Stimulated activated CD8-positive, alpha-beta memory T cell treated with anti-CD3 and anti-CD28 coated beads, Interleukin-15, amount 100 ng/mL, for 4 hours (primary cell): ENCODE results near the gene NR3C1.

Experiments
- DNase-seq, 2 donors: peaks; one replicate each; pipeline ENCODE4 v3.0.0-alpha.2; 2020; ENCODE audit warnings: low read depth in 2 of 2

NR3C1 gene

DNA sequence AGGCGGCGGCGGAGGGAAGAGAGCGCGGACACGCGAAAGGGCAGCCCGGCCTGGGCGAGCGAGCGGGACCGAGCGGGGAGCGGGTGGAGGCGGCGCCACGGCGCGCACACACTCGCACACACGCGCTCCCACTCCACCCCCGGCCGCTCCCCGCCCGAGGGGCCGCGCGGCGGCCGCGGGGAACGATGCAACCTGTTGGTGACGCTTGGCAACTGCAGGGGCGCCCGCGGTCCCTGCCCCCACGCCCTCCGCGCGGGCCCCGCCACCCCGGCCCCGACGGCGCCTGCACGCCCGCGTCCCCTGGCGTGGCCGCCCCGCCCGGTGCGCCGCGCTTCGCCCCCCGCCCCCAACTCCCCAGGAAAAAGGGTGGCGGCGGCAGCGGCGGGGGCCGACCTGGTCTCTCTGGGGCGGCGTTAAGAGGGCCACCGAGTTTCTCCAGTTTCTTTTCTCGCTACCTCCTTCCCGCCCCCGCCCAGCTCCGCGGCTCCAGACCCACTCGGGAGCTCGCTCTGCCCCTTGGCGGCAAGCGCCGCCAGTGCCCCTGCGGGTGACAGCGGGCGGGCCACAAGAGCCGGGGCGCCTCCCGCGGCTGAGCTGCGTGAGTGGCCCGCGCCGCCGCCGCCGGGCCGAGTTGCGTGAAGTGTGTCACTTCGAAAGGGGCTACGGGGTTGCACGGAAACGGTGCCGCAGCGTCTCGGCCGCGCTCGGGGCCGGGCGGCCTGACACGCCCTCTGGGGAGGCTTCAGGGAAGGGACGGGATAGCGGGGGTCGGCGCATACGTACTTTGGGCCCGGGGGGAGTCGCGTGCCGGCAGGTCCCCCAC is at the start of gene NR3C1:
Gene NR3C1, minus strand, starts transcription at position 94 of the 823 bp plus-strand sequence. CDS start 2,847 bp downstream, outside the sequence.
- DNase-seq: peak; percentile 74 to 83

DNA sequence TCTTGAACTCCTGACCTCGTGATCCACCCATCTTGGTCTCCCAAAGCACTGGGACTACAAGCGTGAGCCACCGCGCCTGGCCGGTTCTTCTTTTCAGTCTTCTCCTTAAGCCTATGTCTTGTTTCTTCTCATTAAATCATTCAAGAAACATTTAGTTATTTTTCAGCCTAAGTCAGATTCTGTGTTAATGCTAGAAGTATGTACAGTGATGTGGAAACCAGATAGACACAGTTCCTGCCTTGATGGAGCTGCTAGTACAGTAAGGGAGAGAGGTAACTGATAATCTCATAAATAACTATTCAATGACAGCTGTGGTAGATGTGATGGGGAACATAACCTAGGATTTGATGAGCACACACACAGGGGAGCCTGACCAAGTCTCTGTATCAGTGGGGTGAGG is 46.3 kb upstream of the NR3C1 start:
- no peak for DNase-seq

DNA sequence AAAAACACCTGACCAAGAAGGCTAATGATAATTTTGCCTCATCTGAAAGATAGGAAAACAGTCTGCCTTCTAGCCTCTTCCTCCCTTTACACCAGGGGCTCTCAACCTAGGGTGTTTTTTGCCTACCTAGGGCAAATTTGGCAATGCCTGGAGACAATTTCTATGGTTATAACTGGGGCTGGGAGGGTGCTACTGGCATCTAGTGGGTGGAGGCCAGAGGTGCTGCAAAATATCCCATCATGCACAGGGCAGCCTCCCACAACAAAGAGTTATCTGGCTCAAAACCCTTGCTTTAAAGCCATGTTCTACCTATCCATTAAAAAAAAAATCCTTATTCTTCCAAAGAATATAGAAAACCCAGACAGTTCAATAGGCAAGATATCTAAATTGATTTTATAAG is 45.0 kb upstream of the NR3C1 start:
- no peak for DNase-seq

DNA sequence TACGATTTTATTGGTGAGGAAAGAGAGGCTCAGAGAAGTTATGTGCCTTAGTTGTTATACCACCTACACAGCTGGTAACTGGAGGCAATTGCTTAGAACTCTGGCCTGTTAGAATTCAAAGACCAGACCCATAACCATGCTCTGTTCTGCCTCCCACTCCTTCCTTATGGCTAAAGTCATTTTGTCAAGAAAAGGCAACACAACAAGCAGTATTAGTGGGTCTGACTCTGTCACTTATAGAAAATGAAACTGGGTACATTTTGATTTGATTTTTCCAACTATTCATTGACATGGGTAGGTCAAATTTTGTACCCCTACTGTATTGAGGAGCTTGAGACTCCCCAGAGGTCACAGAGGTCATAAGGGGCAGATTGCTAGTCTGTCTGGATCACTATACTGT is 44.5 kb upstream of the NR3C1 start:
- DNase-seq: no peak

DNA sequence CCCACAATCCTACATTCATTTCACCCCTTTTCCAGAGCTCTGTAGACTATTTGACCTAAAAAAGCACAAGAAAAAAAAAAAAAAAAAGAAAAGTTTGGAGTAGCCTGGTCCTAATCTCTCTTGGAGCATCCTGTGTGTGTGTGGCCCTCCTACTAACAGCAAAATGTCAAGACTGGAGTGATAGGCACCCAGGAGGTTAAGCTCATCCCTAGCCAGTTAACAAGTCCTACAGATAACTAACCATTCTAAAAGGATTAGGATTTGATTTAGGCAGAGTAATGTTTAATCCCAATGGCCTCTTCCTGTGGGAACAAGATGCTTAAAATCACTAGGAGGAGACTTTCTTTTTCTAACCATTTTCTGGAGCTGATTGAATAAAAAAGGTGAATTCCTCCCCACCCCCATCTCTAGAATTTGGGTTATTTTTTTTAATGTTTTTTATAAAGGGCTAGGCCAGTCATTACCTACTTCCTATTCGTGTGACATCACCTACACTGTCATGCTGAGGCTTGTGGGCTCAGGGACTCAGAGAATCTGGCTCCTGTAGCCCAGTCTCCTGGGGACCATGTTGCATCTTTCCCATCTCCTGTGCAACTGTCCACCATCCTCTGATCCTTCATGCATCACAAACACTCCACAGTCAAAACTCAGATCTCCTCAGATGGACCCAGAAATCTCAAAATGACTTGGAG is 43.2 kb upstream of the NR3C1 start:
- no peak for DNase-seq

DNA sequence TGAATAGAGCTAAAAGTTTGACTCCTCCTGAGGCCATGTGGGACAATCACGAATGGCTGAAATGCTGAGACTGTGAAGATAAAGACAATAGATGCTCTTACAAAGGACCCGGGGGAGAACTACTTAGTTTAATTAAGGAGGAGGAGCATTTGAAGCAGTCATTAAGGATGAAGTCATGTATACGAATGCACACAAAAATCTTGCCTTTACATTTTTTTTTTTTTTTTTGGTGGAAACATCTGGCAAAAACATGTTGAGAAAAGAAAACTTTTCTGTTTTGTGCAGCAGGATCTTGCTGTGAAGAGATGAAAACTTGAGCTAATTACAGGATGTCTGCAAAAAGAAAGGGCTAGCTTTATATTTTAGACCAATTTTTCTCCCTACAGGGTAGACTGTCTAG is 42.3 kb upstream of the NR3C1 start:
- DNase-seq: no peak

DNA sequence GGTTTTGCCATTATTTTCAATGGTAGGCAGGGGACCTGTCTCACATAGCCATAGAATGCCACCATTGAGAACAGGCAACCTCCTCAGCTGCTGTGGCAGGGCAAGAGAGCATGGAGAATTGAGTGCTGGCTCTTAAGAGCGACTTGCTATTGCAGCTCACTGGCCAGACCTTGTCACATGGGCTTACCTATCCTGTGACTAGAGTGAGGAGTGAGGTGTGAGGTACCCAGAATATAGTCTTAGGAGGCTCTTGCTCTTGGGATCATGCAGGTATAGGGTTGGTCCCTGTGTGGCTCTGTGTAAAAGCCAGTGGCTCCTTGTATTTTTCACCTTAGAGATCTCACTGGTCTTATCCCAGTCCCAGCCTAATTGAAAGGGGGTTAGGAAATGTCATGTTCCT is 39.8 kb upstream of the NR3C1 start:
- no peak for DNase-seq

DNA sequence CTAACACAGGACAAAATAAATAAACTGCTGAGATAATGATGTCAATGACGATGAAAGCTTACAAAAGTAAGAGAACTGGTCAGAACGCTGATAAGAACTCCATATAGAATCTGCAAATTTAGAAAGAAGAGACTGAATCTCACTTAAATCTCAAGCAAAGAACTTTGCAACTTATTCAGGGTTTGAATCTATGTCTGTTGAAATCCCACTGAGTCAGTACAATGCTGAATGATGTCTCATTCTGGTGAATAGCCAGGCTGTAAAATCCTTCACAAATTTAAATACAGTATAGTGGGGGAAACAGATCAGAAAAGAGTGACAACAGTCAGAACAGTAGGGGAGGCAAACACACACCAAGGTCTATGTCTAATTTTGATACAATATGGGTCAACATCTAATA is 38.9 kb upstream of the NR3C1 start:
- DNase-seq: no peak

DNA sequence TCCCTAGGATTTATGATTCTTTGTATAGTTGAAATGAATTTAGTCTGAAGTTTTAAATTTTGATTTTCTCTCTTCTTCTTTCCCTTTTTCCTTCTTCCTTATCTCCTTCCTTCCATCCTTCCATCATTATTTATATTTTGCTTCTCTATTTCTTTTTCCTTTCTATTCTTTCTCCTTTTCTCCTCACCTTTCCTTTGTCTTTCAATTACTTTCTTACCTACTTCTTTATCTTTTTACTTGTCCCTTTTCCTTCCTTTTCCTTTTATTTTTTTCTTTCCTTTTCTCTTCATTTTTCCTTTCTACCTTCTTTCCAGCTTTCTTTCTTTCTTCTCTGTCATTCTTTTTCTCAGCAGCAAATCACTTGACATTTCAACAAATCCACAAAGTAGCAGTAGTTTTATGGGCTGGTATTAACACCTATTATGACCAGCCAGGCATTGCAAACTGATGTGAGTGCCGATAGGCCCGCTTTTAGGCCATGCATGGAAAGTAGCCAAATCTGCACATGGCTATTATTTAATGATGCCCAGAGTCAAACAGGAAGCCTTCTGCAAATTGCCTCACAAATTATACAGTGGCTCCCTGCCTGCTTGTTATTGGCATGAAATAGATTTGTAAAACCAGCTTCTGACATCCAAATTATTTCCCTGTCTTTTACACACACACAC is 37.1 kb upstream of the NR3C1 start:
- no peak for DNase-seq

DNA sequence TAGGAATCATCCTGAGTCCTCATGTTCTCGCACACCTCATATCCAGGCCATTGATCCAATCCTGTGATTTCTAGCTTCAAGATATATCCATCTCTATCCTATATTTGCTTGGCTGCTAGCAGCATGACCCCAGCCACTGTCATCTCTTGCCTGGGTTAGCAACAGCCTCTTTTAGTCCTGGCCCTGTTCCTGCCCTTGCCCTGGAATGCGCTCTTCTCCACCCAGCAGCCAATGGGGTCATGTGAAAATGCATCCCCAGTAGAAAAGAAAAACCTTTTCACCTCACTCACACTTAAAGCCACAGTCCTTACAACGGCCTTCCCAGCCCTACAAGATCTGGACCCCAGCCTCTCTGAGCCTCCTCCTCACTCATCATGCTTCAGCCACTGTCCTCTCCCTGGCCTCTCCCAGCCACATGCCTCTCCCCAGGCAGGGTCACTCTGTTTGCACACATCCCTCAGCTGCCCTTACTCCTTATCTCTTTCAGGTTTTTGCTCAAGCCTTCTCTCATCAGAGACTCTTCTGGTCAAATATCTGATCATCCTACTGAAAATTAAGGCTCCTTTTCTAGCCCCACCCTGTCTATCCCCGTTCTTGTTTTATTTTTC is 34.3 kb upstream of the NR3C1 start:
- DNase-seq: no peak

DNA sequence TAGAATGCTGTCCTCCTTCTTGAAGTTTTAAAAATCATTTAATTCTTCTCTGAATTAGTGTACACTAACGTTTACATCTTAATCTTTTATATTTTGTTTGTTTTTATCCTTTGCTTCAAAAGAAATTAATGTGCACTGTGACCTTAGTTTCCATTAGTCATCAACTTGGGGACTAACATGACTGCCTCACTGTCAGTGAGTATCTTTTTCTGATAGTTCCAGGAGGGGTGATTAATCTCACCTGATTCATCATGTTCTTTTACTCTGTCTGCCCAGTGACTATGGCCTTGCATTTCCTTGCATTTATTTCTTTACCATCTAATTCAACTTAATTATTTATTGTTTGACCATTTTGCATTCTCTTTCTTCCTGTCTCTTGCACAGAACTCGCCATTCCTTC is 33.4 kb upstream of the NR3C1 start:
- no peak for DNase-seq

DNA sequence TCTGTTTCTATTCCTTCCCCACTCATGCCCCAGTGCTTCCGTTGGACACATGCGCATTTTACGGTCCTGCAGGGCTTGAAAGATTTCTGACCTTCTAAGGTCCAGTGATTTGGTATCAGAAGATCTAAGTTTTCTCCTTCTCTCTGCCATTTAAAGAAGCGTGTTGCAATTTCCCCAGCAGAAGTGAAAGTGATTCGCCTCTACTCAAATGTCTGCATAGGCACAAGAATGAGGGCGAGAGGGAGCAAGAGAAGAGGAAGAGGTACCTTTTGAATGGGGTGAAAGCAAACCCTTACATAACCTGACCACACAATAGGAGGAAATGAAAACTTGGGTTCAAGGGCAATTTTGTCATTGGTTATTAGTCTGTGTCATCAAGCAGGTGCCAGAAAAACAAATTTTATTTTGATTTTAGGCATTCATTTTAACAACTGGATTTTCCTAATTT is 31.7 kb upstream of the NR3C1 start:
- no peak for DNase-seq

DNA sequence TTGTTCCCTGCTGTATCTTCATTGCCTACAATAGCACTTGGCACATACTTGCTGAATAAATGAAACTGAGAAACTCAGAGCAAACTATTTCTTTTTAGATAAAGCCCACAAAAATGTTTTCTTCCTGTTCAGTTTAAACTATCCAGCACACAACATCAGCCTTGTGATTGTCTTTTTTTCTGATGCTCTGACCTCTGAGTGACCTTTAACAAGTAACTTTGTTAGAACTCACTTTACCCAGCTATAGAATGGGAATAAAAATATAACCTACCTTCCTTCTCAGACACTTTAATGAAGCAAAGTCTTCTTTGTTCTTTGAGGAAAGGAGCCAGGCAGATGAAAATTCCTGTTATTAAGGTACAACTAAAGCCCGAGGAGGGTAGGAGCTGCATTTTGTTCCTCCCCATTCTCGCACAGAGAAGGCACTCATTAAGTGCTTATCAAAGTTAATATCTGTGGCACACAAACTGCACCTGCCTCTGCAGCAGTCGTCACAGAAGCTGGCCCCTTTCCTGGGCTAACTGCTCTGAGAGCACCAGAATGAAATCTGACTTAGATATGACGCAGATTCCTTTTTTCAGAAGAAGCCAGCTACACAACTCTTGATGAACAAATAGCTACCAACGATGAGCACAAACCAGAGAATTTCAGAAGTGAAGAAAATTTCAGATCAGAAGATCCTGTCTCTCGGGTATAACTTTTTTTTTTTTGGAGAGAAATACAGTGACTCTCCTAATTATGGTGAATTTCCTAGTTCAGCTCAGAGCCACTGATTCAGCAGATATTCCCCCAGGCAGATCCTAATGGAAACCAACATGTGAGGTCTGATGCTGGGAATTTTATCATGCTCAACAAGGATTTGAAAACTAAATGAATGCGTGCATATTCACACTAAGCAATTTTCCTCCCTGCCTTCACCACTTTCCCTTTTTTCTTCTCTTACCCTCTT is 31.0 kb upstream of the NR3C1 start:
- peak in 1 of 2 donors; percentile 19 for DNase-seq

DNA sequence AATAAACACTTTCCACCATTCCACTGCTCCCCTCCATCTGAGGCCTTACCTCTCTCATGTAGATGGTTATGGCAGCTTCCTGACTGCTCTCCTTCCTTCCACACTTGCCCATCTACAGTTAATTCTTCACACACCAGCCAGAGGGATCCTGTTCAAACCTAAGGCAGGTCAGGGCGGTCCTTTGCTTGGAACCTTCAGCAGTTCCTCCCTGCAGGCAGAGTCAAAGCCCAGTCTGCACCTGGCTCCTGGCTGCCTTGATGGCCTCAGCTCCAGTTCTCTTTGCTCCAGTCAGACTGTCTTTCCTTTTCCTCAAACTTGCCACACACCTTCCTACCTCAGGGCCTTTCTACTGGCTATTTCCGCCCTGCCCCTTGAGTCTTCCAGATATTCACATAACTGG is 30.2 kb upstream of the NR3C1 start:
- DNase-seq: no peak

DNA sequence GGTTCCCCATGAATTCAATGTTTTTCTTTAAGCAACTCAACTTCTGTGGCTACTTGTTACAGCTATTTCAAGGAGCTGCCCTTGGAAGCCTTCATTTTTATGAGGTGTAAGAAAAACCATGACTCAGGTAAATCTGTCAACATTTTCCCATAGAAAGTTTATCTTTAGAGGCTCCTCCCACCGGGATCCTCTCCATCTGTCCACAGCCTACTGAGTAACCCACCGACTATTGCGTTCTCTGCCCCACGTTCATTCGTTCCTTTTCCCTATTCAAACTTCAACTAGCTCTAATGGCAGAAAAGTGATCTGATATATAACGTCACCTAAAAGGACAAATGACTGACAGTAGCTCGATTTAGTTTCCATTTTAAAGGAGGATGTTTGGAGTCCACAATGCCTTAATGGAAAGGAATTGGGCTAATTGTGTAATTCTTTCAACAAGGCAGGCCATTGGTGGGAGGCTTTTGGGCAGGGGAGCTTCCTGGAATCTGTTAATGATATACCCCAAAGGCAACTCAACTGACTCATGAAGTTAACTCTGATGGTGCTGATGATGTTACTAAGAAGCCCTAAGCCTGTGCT is 29.3 kb upstream of the NR3C1 start:
- no peak for DNase-seq

DNA sequence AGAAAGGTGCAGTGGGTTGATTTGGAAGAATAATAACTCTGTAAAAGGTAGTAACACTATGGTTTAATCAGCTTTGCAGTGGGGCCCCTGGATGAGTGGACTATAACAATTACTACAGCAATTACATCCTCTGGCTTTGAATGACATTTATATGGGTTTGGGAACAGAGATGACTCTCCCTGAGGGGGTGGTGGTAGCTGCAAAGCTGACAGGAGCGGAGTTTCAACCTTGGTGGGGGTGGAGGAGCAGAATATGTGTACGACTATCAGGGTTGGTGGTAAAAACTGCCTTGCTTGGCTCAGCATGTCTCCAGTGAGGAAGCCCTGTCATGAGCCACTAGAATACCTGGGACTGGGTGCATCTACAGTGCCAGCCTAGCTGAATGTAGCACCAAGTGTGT is 28.3 kb upstream of the NR3C1 start:
- DNase-seq: no peak

DNA sequence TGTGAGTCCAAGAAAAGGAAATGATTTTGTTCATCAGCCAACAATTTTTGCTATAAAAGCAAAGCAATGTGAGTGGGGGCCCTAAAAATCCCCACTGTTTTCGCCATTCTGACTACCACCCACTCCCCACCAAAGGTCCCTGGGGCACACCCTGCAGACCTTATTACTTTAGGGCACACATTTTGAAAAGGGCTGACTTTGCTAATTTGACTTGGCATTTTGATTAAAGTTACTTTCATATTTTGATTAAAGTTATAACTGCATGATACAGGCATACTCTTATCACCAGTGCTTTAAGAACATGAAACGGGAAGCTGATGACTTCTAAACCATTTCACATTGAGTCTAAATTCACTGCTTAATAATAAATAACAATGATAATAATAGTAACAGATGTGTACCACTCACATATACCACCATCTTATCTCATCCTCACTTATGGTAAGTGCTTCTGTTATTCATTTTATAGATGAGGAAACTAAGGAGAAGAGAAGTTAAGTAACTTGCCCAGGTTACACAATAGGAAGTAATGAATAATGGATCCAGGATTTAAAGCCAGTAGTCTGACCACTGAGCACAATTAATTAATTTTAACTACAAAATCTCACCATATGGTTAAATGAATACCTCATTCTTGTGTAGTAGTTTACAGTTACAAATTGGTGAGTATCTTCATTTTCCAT is 25.4 kb upstream of the NR3C1 start:
- no peak for DNase-seq

DNA sequence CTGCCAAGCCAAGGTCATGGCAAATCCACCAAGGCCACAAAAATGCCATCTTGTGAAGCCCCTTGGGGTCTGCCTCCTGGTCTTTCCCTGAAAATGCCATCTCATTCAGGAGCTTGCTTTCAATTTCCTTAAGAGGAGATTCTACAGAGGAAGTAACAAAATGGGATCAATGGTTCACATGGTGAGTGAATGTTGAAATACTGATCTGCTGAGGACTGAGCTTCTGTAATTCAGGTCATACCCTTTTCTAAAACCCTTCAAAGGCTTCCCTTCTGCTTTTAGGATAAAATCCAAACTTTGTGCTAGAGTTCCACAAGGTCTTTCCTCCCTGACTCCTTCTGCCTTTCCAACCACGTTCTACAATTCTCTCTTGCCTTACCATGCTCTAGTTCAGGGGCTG is 24.7 kb upstream of the NR3C1 start:
- no peak for DNase-seq

DNA sequence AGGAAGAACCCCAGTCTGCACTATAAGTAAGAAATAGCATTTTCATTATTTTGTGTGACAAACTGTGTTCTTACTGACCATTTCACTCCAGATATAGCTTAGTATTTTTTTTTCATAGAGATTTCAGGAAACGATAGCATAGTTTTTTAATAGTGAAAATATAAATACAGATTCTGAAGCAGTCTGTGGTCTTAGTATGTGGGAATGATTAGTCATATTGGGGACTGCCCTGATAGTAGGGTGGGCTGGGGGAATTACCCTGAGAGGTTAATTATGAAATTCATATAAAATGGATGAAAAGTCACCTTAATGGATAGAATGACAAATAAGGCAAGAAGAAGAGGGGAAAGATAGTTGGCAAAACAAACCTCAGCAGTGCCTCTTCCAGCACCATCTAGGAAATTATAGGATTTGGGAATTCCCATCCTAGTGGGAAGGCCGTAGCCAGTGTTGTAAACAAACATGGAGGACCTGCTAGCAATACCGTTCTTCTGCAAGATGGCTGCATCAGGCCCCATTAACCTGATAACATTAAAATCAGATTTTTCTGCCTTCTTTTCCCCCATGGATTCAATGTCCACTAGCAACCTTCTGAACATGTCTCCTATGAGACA is 23.7 kb upstream of the NR3C1 start:
- DNase-seq: no peak
